Upper lobe of right lung (tissue), 1 donor: ENCODE results near the gene TOMM40. TPM values are rescaled to one million over a fixed set of nuclear protein-coding genes. Genes with fewer than 3 reads are reported as not detected.
A peak's percentile ranks its signal among the peaks of the same experiment; 100 is the strongest.

Experiments used
- ATAC-seq: fragments of 200-7000 bp; cut with Tn5 transposase; one replicate; pipeline ENCODE4 v1.9.1; 2020; ENCODE audit warnings: mild to moderate bottlenecking, moderate library complexity
- DNase-seq: peaks from one replicate; pipeline ENCODE4 v3.0.0-alpha.2; 2020
- H3K27ac ChIP-seq: fragments of 200-600 bp; one replicate; pipeline ENCODE4 v1.8.0; 2022
- H3K27me3 ChIP-seq: fragments of 200-600 bp; one replicate; pipeline ENCODE4 v1.8.0; 2022; ENCODE audit warnings: mild to moderate bottlenecking
- H3K36me3 ChIP-seq: fragments of 200-600 bp; one replicate; pipeline ENCODE4 v1.8.0; 2022
- H3K4me1 ChIP-seq: fragments of 200-600 bp; one replicate; pipeline ENCODE4 v1.8.0; 2022
- H3K4me3 ChIP-seq: fragments of 200-600 bp; one replicate; pipeline ENCODE4 v1.8.0; 2022; ENCODE audit warnings: mild to moderate bottlenecking
- H3K9me3 ChIP-seq: fragments of 200-600 bp; one replicate; pipeline ENCODE4 v1.8.0; 2022
- intact Hi-C: fragments of 100-400 bp; cut with DNase I; formaldehyde crosslinking; loops from one replicate; pipeline ENCODE4 v1.11.0; 2022
- total RNA-seq: library from RNA; stranded (reverse); fragmentation: NEBNext Ultra II Directional; extraction: Animal tissue kit (Norgen Biotek cat#: 25700); gene quantifications from one replicate; pipeline ENCODE4 v1.2.1, GENCODE V29; 2021
- TF ChIP-seq, protein P1 (sequence below): fragments of 200-600 bp; IDR thresholded peaks from one replicate; pipeline ENCODE4 v1.8.0; 2022; ENCODE audit warnings: antibody characterized with exemption
- donor health status: DM: no; HTN: yes; CAD: no; lungs with severe emphysema.

TOMM40 gene
- total RNA-seq, 1 donor from 2014 or later = 52.4 TPM

DNA sequence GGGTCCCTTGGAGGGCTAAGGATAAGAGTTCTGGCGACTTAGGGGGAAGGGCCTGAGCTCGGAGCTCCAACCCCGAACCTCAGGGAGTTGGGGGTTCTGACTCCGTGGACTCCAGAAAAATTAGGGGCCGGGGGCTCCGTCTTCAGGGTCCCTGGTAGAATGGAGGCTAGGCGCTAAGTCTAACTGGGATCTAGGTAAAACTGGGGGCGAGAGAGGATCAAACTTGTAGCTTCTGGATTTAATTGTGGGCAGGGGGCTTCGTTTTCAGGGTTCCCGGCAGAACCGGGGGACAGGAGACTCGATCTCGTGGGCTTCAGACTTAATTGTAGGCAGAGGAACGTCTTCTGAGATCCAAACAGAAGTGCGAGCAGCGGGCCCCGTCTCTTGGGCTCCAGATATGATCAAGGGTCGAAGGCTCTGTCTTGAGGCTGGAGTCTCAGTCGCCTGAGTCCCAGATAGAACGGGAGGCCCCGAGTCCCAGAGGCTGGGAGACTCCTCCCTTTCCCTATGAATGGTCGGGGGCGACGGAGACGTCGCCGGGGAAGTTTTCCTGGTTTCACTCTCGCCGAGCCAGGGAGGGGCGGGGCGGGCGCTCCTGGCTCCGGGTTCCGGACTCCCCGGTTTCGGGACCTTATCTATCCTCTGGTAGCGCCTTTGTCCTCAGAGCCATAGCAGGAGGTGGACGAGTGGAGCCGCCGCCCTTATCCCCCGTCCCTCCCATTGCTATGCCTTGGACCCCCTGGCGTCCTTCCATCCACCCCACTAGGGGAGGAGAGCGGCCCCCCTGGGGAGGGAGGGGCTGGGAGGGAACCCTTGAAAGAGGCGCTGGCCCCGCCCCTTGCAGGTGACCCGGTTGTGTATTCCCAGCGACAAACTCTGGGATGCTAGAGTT, 43.7 kb upstream of the TOMM40 start:
- TF ChIP-seq, protein P1, sequence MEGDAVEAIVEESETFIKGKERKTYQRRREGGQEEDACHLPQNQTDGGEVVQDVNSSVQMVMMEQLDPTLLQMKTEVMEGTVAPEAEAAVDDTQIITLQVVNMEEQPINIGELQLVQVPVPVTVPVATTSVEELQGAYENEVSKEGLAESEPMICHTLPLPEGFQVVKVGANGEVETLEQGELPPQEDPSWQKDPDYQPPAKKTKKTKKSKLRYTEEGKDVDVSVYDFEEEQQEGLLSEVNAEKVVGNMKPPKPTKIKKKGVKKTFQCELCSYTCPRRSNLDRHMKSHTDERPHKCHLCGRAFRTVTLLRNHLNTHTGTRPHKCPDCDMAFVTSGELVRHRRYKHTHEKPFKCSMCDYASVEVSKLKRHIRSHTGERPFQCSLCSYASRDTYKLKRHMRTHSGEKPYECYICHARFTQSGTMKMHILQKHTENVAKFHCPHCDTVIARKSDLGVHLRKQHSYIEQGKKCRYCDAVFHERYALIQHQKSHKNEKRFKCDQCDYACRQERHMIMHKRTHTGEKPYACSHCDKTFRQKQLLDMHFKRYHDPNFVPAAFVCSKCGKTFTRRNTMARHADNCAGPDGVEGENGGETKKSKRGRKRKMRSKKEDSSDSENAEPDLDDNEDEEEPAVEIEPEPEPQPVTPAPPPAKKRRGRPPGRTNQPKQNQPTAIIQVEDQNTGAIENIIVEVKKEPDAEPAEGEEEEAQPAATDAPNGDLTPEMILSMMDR = no peak
- H3K4me3 ChIP-seq = peak overlapping the region; percentile 90
- no peaks in the 10 kb centered on the region for H3K27me3 ChIP-seq
- H3K9me3 ChIP-seq = no peaks in the 10 kb centered on the region
- H3K27ac ChIP-seq = peak overlapping the region; percentile 95
- peak; percentile 89 for DNase-seq
- peaks cover 28% of the 10 kb centered on the region for H3K4me1 ChIP-seq
- no peaks in the 10 kb centered on the region for H3K36me3 ChIP-seq
- peak; percentile 28 for ATAC-seq
- intact Hi-C loops = no loop called here

- no peak for ATAC-seq
- no peaks in the 10 kb centered on the region for H3K27me3 ChIP-seq
- no peaks in the 10 kb centered on the region for H3K9me3 ChIP-seq
- H3K4me1 ChIP-seq = peaks cover 28% of the 10 kb centered on the region
- no peak for DNase-seq
- H3K36me3 ChIP-seq = no peaks in the 10 kb centered on the region
- peak overlapping the region; percentile 90 for H3K4me3 ChIP-seq
- H3K27ac ChIP-seq = peak overlapping the region; percentile 95
- TF ChIP-seq, protein P1 = no peak
- intact Hi-C loops = no loop called here
Observed at GRCh38 chr19:44848036-44848811, 42.8 kb upstream of the TOMM40 start.

DNA sequence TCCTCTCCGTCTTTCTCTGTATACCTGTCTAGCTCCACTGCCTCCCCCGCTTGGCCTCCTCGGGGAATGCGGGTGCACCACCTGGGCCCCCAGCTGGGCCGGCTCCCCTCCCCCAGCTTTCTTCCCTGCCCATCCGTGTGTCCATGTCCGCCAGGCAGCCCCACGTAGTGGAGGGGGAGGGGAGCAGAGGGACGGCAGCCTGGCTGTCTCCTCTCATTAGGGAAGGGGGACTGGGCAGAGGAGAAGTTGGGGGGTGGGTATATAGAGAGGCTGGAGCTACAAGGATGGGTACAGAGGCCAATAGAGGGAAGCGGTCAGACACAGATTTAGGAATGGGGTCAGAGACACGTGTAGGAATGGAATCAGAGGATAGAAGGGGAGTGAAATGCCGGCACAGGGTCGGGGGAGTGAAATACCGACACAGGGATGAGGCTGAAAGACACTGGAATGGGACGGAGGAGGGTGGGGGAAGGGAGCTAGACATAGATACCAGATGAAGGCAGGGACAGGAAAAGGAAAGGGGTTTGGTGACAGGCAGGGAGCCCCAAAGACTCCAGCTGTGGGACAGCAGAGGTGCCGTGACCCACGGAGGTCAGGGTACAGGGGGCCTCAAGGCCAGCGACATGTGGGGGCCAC, 42.1 kb upstream of the TOMM40 start:
- H3K36me3 ChIP-seq = no peaks in the 10 kb centered on the region
- H3K4me3 ChIP-seq = peak overlapping the region; percentile 90
- no peaks in the 10 kb centered on the region for H3K9me3 ChIP-seq
- TF ChIP-seq, protein P1 = no peak
- H3K4me1 ChIP-seq = peaks cover 28% of the 10 kb centered on the region
- H3K27me3 ChIP-seq = no peaks in the 10 kb centered on the region
- no peak for ATAC-seq
- intact Hi-C loops = no loop called here
- DNase-seq = no peak
- H3K27ac ChIP-seq = peak overlapping the region; percentile 95

- Histone ChIP-seq H3K4me3 (no peak overlapping the region), H3K9me3 (no peaks in the 10 kb centered on the region), H3K27me3 (no peaks in the 10 kb centered on the region), H3K27ac (no peak overlapping the region), H3K4me1 (peaks cover 20% of the 10 kb centered on the region), H3K36me3 (no peaks in the 10 kb centered on the region)
- ATAC-seq (no peak), DNase-seq (no peak)
- intact Hi-C loops = no loop called here
- TF ChIP-seq, protein P1 = no peak
Observed at GRCh38 chr19:44850641-44851109, 40.4 kb upstream of the TOMM40 start.

GRCh38 chr19:44851427-44851826, 39.6 kb upstream of the TOMM40 start:
- TF ChIP-seq, protein P1 = no peak
- Histone ChIP-seq H3K4me3 (no peak overlapping the region), H3K9me3 (no peaks in the 10 kb centered on the region), H3K27me3 (no peaks in the 10 kb centered on the region), H3K27ac (no peak overlapping the region), H3K4me1 (peaks cover 26% of the 10 kb centered on the region), H3K36me3 (no peaks in the 10 kb centered on the region)
- ATAC-seq (no peak), DNase-seq (no peak)
- intact Hi-C loops = no loop called here
